ENCODE data around the gene RAVER2.

The RAVER2 gene

GRCh38 chr1:64748222-64748621 lies 3.3 kb downstream of the RAVER2 start:
- no peaks in the 10 kb centered on the region for H3K27me3 ChIP-seq (ENCODE audit: control insufficient read depth, insufficient read depth, low read length)
- no peak for DNase-seq (ENCODE audit: low read depth, low spot score)
- H3K9me3 ChIP-seq (ENCODE audit: control insufficient read depth, insufficient read depth, low read length), result no peaks in the 10 kb centered on the region
- H3K4me1 ChIP-seq (ENCODE audit: control insufficient read depth, insufficient read depth, low read length), result no peaks in the 10 kb centered on the region
- H3K27ac ChIP-seq (ENCODE audit: low read length), result no peak overlapping the region
- no peak overlapping the region for H3K4me3 ChIP-seq (ENCODE audit: low read length)
- no CpG with 5 or more reads among the region's 3 CpGs for WGBS (ENCODE audit: insufficient coverage, insufficient read length)
- no peaks in the 10 kb centered on the region for H3K36me3 ChIP-seq (ENCODE audit: control insufficient read depth, insufficient read depth, low read length)

GRCh38 chr1:64748706-64749105 lies 3.8 kb downstream of the RAVER2 start:
- Histone ChIP-seq H3K36me3 (ENCODE audit: control insufficient read depth, insufficient read depth, low read length) (no peaks in the 10 kb centered on the region), H3K27ac (ENCODE audit: low read length) (no peak overlapping the region), H3K27me3 (ENCODE audit: control insufficient read depth, insufficient read depth, low read length) (no peaks in the 10 kb centered on the region), H3K4me1 (ENCODE audit: control insufficient read depth, insufficient read depth, low read length) (no peaks in the 10 kb centered on the region), H3K4me3 (ENCODE audit: low read length) (no peak overlapping the region), H3K9me3 (ENCODE audit: control insufficient read depth, insufficient read depth, low read length) (no peaks in the 10 kb centered on the region)
- DNase-seq (ENCODE audit: low read depth, low spot score), result no peak
- WGBS (ENCODE audit: insufficient coverage, insufficient read length), result no CpG with 5 or more reads among the region's 5 CpGs

- no peak overlapping the region for H3K27ac ChIP-seq (ENCODE audit: low read length)
- no CpG with 5 or more reads among the region's 1 CpG for WGBS (ENCODE audit: insufficient coverage, insufficient read length)
- H3K27me3 ChIP-seq (ENCODE audit: control insufficient read depth, insufficient read depth, low read length), result no peaks in the 10 kb centered on the region
- no peaks in the 10 kb centered on the region for H3K9me3 ChIP-seq (ENCODE audit: control insufficient read depth, insufficient read depth, low read length)
- no peaks in the 10 kb centered on the region for H3K4me1 ChIP-seq (ENCODE audit: control insufficient read depth, insufficient read depth, low read length)
- no peaks in the 10 kb centered on the region for H3K36me3 ChIP-seq (ENCODE audit: control insufficient read depth, insufficient read depth, low read length)
- no peak for DNase-seq (ENCODE audit: low read depth, low spot score)
- no peak overlapping the region for H3K4me3 ChIP-seq (ENCODE audit: low read length)
Observed at GRCh38 chr1:64750092-64750491, 5.2 kb downstream of the RAVER2 start.

GRCh38 chr1:64750875-64751274 lies 6.0 kb downstream of the RAVER2 start:
- Histone ChIP-seq H3K36me3 (ENCODE audit: control insufficient read depth, insufficient read depth, low read length) (no peaks in the 10 kb centered on the region), H3K27me3 (ENCODE audit: control insufficient read depth, insufficient read depth, low read length) (no peaks in the 10 kb centered on the region), H3K27ac (ENCODE audit: low read length) (no peak overlapping the region), H3K4me1 (ENCODE audit: control insufficient read depth, insufficient read depth, low read length) (no peaks in the 10 kb centered on the region), H3K4me3 (ENCODE audit: low read length) (no peak overlapping the region), H3K9me3 (ENCODE audit: control insufficient read depth, insufficient read depth, low read length) (no peaks in the 10 kb centered on the region)
- DNase-seq (ENCODE audit: low read depth, low spot score), result no peak

- no peak overlapping the region for H3K27ac ChIP-seq (ENCODE audit: low read length)
- H3K4me1 ChIP-seq (ENCODE audit: control insufficient read depth, insufficient read depth, low read length), result no peaks in the 10 kb centered on the region
- no peak for DNase-seq (ENCODE audit: low read depth, low spot score)
- no peaks in the 10 kb centered on the region for H3K27me3 ChIP-seq (ENCODE audit: control insufficient read depth, insufficient read depth, low read length)
- no peaks in the 10 kb centered on the region for H3K9me3 ChIP-seq (ENCODE audit: control insufficient read depth, insufficient read depth, low read length)
- H3K4me3 ChIP-seq (ENCODE audit: low read length), result no peak overlapping the region
- no peaks in the 10 kb centered on the region for H3K36me3 ChIP-seq (ENCODE audit: control insufficient read depth, insufficient read depth, low read length)
- no CpG with 5 or more reads among the region's 3 CpGs for WGBS (ENCODE audit: insufficient coverage, insufficient read length)
Observed at GRCh38 chr1:64754173-64754572, 9.3 kb downstream of the RAVER2 start.

GRCh38 chr1:64755361-64755760 lies 10.5 kb downstream of the RAVER2 start:
- no peaks in the 10 kb centered on the region for H3K27me3 ChIP-seq (ENCODE audit: control insufficient read depth, insufficient read depth, low read length)
- WGBS (ENCODE audit: insufficient coverage, insufficient read length), result no CpG with 5 or more reads among the region's 2 CpGs
- H3K27ac ChIP-seq (ENCODE audit: low read length), result no peak overlapping the region
- no peaks in the 10 kb centered on the region for H3K36me3 ChIP-seq (ENCODE audit: control insufficient read depth, insufficient read depth, low read length)
- DNase-seq (ENCODE audit: low read depth, low spot score), result no peak
- no peaks in the 10 kb centered on the region for H3K9me3 ChIP-seq (ENCODE audit: control insufficient read depth, insufficient read depth, low read length)
- no peaks in the 10 kb centered on the region for H3K4me1 ChIP-seq (ENCODE audit: control insufficient read depth, insufficient read depth, low read length)
- H3K4me3 ChIP-seq (ENCODE audit: low read length), result no peak overlapping the region

- WGBS (ENCODE audit: insufficient coverage, insufficient read length), result no CpG with 5 or more reads among the region's 1 CpG
- Histone ChIP-seq H3K4me1 (ENCODE audit: control insufficient read depth, insufficient read depth, low read length) (no peaks in the 10 kb centered on the region), H3K9me3 (ENCODE audit: control insufficient read depth, insufficient read depth, low read length) (no peaks in the 10 kb centered on the region), H3K36me3 (ENCODE audit: control insufficient read depth, insufficient read depth, low read length) (no peaks in the 10 kb centered on the region), H3K27ac (ENCODE audit: low read length) (no peak overlapping the region), H3K4me3 (ENCODE audit: low read length) (no peak overlapping the region), H3K27me3 (ENCODE audit: control insufficient read depth, insufficient read depth, low read length) (no peaks in the 10 kb centered on the region)
- DNase-seq (ENCODE audit: low read depth, low spot score), result no peak
Observed at GRCh38 chr1:64756770-64757169, 11.9 kb downstream of the RAVER2 start.

GRCh38 chr1:64757213-64757612 lies 12.3 kb downstream of the RAVER2 start:
- no CpG with 5 or more reads among the region's 1 CpG for WGBS (ENCODE audit: insufficient coverage, insufficient read length)

GRCh38 chr1:64758233-64758632 lies 13.4 kb downstream of the RAVER2 start:
- Histone ChIP-seq H3K27me3 (ENCODE audit: control insufficient read depth, insufficient read depth, low read length) (no peaks in the 10 kb centered on the region), H3K9me3 (ENCODE audit: control insufficient read depth, insufficient read depth, low read length) (no peaks in the 10 kb centered on the region), H3K4me1 (ENCODE audit: control insufficient read depth, insufficient read depth, low read length) (no peaks in the 10 kb centered on the region), H3K36me3 (ENCODE audit: control insufficient read depth, insufficient read depth, low read length) (no peaks in the 10 kb centered on the region), H3K27ac (ENCODE audit: low read length) (no peak overlapping the region), H3K4me3 (ENCODE audit: low read length) (no peak overlapping the region)
- WGBS (ENCODE audit: insufficient coverage, insufficient read length), result no CpG with 5 or more reads among the region's 3 CpGs
- DNase-seq (ENCODE audit: low read depth, low spot score), result no peak

More at GRCh38 chr1:64757213-64757612, 12.3 kb downstream of the RAVER2 start:
- Histone ChIP-seq H3K27ac (ENCODE audit: low read length) (no peak overlapping the region), H3K36me3 (ENCODE audit: control insufficient read depth, insufficient read depth, low read length) (no peaks in the 10 kb centered on the region), H3K4me1 (ENCODE audit: control insufficient read depth, insufficient read depth, low read length) (no peaks in the 10 kb centered on the region), H3K9me3 (ENCODE audit: control insufficient read depth, insufficient read depth, low read length) (no peaks in the 10 kb centered on the region), H3K27me3 (ENCODE audit: control insufficient read depth, insufficient read depth, low read length) (no peaks in the 10 kb centered on the region), H3K4me3 (ENCODE audit: low read length) (no peak overlapping the region)
- DNase-seq (ENCODE audit: low read depth, low spot score), result no peak

- Histone ChIP-seq H3K27me3 (ENCODE audit: control insufficient read depth, insufficient read depth, low read length) (no peaks in the 10 kb centered on the region), H3K4me3 (ENCODE audit: low read length) (no peak overlapping the region), H3K9me3 (ENCODE audit: control insufficient read depth, insufficient read depth, low read length) (no peaks in the 10 kb centered on the region), H3K4me1 (ENCODE audit: control insufficient read depth, insufficient read depth, low read length) (no peaks in the 10 kb centered on the region), H3K36me3 (ENCODE audit: control insufficient read depth, insufficient read depth, low read length) (no peaks in the 10 kb centered on the region), H3K27ac (ENCODE audit: low read length) (no peak overlapping the region)
- no peak for DNase-seq (ENCODE audit: low read depth, low spot score)
- no CpG with 5 or more reads among the region's 1 CpG for WGBS (ENCODE audit: insufficient coverage, insufficient read length)
Observed at GRCh38 chr1:64759968-64760367, 15.1 kb downstream of the RAVER2 start.

GRCh38 chr1:64765012-64765411 lies 20.1 kb downstream of the RAVER2 start:
- Histone ChIP-seq H3K4me3 (ENCODE audit: low read length) (no peak overlapping the region), H3K27me3 (ENCODE audit: control insufficient read depth, insufficient read depth, low read length) (no peaks in the 10 kb centered on the region), H3K4me1 (ENCODE audit: control insufficient read depth, insufficient read depth, low read length) (no peaks in the 10 kb centered on the region), H3K36me3 (ENCODE audit: control insufficient read depth, insufficient read depth, low read length) (no peaks in the 10 kb centered on the region), H3K9me3 (ENCODE audit: control insufficient read depth, insufficient read depth, low read length) (no peaks in the 10 kb centered on the region), H3K27ac (ENCODE audit: low read length) (no peak overlapping the region)
- WGBS (ENCODE audit: insufficient coverage, insufficient read length), result no CpG with 5 or more reads among the region's 1 CpG
- DNase-seq (ENCODE audit: low read depth, low spot score), result no peak

All from iPS DF 6.9 (cell line).